HEK293T (cell line): ENCODE results near the gene GSTA1.
"Not testable (repeated sequence)": the region's sequence is repeated elsewhere in the genome, so short reads cannot be mapped to it uniquely, and the experiment has no call there.

Source experiments
- ARNT ChIP-seq: fragments of 450-650 bp; IDR thresholded peaks from 2 replicates; pipeline ENCODE4 v1.6.1; 2017; ENCODE audit warnings: mild to moderate bottlenecking
- BHLHE40 ChIP-seq: fragments of 450-650 bp; IDR thresholded peaks from 2 replicates; pipeline ENCODE4 v1.6.1; 2016; ENCODE audit warnings: mild to moderate bottlenecking, moderate library complexity, borderline replicate concordance
- CTBP1 ChIP-seq: fragments of 450-650 bp; IDR thresholded peaks from 2 replicates; pipeline ENCODE4 v1.6.1; 2016; ENCODE audit warnings: borderline replicate concordance
- ELF4 ChIP-seq: fragments of 450-650 bp; IDR thresholded peaks from 2 replicates; pipeline ENCODE4 v1.6.1; 2017; ENCODE audit warnings: antibody characterized with exemption
- FOXA1 ChIP-seq: fragments of 450-650 bp; IDR thresholded peaks from 2 replicates; pipeline ENCODE4 v1.6.1; 2016; ENCODE audit warnings: mild to moderate bottlenecking
- FOXK2 ChIP-seq: fragments of 450-650 bp; IDR thresholded peaks from 2 replicates; pipeline ENCODE4 v1.6.1; 2016; ENCODE audit warnings: mild to moderate bottlenecking
- FOXM1 ChIP-seq: fragments of 450-650 bp; IDR thresholded peaks from 2 replicates; pipeline ENCODE4 v1.6.1; 2017; ENCODE audit warnings: mild to moderate bottlenecking, borderline replicate concordance
- L3MBTL2 ChIP-seq: fragments of 450-650 bp; conservative IDR thresholded peaks from 2 replicates; pipeline ENCODE4 v1.6.1; 2016; ENCODE audit warnings: mild to moderate bottlenecking
- NFRKB ChIP-seq: fragments of 450-650 bp; IDR thresholded peaks from 2 replicates; pipeline ENCODE4 v1.6.1; 2016; ENCODE audit warnings: mild to moderate bottlenecking, moderate library complexity
- PKNOX1 ChIP-seq: fragments of 450-650 bp; IDR thresholded peaks from 2 replicates; pipeline ENCODE4 v1.6.1; 2016
- SUZ12 ChIP-seq: fragments of 450-650 bp; IDR thresholded peaks from 2 replicates; pipeline ENCODE4 v1.6.1; 2016; ENCODE audit warnings: mild to moderate bottlenecking
- TARDBP ChIP-seq: fragments of 450-650 bp; IDR thresholded peaks from 2 replicates; pipeline ENCODE4 v1.6.1; 2016
- ZNF384 ChIP-seq: fragments of 450-650 bp; IDR thresholded peaks from 2 replicates; pipeline ENCODE4 v1.6.1; 2016

GRCh38 chr6:52794366-52794765 is 9.2 kb downstream of the GSTA1 start:
- not testable (repeated sequence) for TF ChIP-seq TARDBP, PKNOX1, FOXK2, FOXM1, ARNT, ELF4, CTBP1, SUZ12, ZNF384, BHLHE40, NFRKB, FOXA1, L3MBTL2
